Measurements from ENCODE around the gene DPH3.

Gene DPH3

DNA sequence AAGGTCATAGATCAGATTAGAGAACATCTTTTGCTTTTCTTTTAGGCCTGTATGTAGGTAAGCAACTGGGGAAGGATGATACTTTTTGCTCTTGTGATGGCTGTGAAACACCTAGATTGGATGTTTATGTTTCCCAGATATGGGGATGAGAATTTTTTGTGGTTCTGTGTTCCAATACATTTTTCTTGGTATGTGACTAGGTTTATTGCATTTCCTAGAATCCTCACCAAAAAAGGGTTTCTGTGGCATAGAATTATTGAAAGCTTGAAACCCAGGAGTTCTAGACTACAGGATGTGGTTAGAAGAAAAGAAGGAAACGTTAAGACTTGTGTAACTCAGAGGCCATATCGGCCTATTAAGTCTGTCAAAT, 26.1 kb upstream of the DPH3 start:
- no peak for DNase-seq (ENCODE audit: low read depth in 2 of 2)

DNA sequence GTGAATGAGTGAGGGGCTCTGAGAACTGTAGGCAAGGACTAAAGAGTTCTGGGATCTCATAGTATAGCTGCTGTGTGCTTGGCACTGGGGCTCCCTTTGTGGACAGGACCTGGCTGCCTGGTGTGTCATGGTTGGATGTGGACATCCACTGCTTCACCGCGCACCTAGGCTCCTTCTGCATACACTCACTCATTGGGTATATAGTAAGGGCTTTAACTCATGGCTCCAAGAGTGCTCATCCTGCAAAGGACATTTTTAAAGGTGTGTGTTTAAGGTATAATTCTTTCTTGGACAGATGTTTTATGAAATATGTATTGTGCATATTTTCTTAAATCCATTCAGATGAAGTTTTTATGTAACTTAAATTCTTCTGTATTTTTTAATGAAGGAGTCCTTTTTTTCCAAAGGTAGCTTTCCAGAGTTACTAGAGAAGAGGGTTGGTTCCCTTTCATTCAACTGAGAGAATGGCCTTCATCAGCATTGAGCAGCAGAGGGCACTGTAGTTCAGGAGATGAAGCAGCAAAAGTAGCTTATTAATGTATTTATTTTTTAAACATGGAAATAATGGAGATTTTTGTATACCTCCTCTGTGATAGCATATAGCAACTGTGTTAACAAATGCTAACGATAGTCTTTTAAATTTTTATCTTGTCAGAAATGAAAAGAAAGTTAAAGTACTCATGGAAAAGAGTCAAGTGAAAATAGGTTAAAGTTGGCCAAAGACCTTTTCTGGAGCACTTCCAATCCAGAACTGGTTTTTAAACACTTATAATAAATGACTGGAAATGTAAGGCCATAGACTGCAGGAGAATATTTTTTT, 25.5 kb upstream of the DPH3 start:
- DNase-seq (ENCODE audit: low read depth in 2 of 2), result no peak

DNA sequence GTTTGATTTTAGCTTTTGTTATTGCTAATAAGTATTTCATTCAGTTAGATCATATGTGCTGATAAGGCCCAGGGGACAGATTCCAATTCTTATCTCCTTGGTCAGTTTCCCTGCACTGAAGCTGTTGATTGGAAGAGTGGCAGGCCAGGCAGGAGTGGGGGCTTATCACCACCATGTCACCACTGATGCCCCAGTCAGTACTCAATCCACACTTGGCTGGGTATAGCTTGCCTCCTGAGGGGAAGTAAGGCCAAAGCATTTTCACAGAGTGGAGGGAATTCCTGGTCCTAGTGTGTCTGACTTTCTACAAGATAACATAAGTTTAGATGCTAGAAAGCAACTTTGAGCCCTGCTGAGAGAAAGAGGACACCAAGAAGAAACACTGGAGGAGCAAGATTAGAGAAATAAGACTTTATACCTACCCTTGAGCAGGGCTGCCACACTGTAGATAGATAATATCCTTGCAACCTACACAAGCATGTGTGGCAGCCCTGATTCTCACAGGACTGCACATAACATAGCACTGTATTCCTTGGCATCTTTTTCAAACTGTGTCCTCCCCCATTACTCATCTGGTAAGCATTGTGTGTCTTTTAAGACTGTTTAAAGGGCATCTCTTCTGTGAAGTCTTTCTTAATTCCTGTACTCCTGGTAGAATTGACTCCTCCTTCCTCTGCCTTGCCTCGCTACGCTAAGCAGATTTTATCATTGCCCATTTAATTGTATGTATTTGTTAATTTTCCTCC, 24.6 kb upstream of the DPH3 start:
- no peak for DNase-seq (ENCODE audit: low read depth in 2 of 2)

DNA sequence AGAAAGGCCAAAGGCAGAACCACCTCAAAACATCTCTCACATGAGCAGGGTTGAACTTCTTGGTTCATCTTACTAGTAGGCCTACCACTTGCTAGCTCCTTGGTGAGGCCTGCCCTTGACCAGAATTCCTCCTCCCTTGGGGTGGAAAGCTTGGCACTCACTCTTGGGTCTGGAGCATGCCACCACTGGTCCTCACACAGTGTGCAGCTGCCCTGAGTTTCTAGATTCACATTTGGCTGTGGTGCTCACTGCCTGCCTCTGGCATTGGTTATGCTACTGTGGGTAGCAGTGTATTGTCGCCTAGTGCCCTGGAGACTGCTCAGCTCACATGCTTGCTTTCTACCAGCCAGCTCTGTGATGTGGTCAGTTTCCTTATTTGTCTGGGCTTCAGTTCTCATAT, 23.9 kb upstream of the DPH3 start:
- no peak for DNase-seq (ENCODE audit: low read depth in 2 of 2)

DNA sequence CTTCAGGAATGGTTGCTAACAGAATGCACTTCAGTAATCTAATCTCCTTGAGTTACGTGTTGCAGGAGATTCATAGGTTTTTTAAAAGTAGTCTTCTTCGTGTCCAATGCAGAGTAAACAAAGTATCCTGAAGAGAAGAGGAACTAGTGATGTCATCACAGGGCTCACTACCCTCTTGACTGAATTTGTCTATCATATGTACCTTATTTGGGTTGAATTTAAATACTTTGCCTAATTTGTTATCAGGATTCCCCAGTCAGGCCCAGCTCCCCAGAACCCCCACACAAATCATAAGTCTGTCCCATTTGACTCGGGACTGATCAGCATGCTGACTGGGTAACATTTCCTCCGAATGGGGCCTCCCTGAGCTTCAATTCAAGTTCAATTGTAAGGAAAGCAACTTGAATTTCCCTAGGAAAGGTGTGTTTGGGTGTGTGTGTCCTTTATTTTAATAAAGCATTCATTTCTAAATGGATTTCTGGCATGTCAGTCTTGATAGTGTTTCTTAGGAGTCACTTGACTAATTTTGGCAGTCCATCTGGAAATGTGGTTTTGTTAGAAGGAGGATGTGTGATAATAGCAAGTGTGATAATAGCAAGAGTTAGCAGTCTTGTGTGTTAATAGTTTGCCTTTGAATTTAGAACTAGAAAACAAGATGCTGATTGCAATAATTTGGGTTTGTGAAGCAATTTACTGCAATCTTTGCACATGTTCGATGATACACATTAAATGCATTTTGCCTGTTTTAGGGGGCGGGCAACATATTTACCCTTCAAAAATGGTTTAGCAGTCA, 22.2 kb upstream of the DPH3 start:
- no peak for DNase-seq (ENCODE audit: low read depth in 2 of 2)

DNA sequence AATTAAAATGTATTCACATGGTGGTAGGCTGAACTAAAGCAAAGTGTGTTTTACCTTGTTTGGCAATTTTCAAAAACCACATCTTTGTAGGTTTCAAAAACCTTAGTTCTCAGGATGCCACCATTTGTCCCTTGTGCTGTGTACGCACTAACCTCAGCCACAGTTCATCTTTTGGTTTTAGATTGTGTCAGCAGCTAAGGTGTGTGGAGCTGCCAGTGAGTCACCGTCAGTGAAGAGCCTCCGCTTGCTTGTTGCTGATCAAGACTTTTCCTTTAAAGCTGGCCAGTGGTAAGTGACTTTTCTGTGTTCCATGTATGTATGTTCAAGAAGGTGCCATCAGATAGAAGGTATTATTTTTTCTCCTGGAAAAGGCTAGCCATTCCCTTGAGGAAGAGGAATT, 21.4 kb upstream of the DPH3 start:
- DNase-seq (ENCODE audit: low read depth in 2 of 2), result peak in 1 of 2 donors; percentile 62

DNA sequence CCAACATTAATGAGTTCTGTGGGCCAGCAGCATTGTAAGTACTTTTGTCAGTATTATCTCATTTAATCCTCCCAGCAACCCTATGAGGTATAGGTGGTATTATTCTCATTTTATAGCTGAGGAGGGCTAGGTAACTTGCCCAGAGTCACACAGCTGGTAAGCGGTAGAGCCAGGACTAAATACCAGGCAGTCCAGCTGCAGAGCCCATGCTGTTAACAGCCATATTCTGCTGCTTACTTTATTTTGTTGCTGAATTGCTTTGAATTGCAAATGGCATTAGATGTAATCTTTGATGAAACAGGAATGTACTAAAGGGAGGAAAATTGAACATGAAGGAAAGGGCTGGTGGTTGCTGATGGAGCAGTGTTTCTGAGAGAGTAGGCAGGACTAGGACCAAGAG, 19.9 kb upstream of the DPH3 start:
- no peak for DNase-seq (ENCODE audit: low read depth in 2 of 2)

DNA sequence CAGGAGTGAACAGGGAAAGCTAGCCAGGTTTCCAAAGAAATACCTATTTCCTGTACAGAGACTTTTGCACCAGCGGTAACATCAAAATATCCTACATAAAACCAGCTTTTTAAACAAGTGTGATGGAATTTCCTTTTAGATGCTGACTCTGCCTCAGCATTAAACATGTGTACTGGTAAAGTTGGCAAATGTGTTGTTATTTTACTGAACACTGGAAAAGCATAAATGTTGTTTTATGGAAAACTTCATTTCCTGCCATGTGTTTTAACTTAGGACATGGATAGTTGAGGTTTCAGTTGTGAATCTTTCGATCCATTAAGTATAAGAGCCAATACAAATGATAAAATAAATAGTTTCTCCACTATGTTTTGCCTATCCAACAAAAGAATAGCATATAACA, 15.9 kb upstream of the DPH3 start:
- DNase-seq (ENCODE audit: low read depth in 2 of 2), result no peak

DNA sequence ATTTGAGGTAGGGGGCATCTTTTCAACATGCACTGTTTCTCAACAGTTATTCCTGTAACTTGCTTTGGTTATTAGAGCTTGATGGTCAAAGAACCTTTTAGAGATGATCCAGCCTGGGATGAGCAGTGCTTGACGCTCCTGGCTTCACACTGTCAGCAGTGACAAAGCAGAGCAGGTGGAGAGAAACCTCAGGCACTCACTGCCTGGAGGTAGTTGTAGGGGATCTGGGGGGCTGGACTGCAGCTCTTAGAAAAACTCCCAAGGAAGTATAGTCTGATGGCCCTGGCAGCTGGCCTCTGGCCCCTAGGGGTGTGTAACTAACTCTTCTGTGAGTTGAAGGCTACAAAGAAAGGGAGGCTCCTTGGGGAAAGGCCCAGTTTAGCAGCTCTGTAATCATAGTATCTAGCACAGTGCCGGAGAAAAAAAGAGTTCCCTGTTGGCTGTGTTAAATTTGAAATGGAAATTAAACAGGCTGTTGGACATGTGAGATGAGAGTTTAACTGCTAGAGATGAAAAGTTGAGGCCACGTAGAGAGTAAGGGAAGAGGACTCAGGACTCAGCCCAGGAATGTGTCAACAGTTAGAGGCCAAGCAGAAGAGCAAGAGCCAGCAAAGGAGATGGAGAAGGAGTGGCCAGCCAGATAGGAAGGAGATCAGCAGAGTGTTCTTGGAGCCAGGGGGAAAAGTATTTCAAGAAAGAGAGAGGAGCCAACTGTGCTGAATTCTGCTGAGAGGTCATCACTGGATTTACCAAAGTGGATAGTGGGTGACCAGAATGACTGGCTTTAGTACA, 14.5 kb upstream of the DPH3 start:
- DNase-seq (ENCODE audit: low read depth in 2 of 2), result no peak

DNA sequence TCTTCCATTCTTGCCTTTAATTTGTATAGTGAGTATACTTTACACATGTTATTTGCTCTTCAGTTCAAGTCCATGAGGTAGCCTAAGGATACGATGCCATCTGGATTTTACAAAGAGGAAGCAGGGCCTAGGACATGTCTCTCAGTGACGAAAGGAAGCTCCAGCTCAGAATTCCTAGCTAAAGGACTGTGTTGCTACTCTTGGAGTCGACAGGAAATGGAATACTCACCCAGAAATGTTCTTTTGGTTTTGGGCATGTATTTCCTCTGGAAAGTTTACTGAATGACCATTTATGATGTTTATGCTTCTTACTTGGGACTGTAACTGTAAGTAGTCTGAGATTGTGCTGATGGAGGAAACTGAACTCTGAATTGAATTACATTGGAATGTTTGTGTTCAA, 12.7 kb upstream of the DPH3 start:
- no peak for DNase-seq (ENCODE audit: low read depth in 2 of 2)

DNA sequence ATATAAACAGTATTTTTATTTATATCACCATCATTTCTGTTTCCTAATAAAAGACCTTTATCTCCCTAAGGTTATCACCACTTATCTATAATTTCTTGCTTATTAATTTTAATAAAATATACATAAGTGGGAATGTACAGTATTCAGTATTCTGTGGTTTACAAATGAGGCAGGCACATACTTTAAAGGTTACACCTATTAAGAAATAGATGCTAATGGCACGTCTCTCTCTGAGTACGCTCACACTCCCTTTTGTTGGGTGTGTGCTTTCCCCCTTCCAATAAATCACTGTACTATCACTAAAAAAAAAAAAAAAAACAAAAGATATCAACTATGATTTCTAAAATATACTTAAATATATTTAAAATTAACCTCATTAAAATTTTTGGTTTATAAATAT, 9.1 kb upstream of the DPH3 start:
- DNase-seq (ENCODE audit: low read depth in 2 of 2), result no peak

DNA sequence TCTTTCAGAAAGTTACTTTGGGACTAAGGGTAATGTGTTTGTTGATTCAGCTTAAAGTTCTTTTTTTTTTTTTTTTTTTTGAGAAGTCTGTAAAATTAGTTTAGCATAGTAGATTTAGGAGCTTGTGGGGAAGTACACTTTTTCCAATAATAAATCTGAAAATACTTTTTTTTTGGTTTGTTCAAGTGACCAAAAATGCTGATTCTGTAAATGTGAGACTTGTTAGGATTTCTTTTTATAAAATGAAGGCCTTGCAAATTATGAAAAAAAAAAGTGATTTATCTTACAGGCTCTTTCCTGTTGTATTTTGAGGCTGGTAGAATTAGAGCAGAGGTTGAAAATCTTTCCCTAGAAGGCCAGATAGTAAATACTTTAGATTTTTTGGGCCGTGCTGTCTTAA, 7.8 kb upstream of the DPH3 start:
- DNase-seq (ENCODE audit: low read depth in 2 of 2), result no peak

DNA sequence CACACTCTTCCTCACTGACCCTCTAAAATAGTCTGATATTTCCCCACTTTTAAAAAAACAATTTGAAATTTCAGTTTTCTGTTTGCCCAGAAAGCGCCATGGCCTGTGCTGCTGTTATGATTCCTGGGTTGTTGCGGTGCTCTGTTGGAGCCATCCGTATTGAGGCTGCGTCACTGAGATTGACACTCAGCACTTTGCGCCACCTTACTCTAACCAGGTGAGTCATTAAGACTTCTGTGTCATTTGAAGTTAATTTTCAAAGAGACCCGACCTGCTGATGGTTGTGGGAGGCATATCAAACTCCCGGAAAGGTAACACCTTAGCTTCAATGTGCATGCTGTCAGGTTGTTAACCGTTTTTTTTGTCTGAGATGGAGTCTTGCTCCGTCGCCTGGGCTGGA, 6.1 kb upstream of the DPH3 start:
- no peak for DNase-seq (ENCODE audit: low read depth in 2 of 2)

DNA sequence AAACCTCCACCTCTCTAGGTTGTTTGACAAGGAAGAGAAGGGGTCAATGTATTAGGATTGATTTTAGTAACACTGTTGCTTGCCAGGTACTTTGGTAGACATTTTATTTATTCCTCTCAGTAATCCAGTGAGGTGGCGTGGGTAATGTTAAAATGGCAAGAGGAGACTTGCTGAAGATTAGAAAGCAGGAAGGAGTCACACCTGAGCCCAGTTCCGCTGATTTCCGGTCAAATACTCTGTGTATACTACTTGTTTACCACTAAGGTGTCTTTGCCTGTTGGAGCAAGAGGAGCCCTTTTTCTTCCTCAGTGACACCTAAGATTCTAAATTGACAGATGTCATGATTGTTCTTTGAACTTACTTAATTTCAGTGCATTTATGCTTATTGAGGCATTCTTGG, 2.0 kb upstream of the DPH3 start:
- DNase-seq (ENCODE audit: low read depth in 2 of 2), result no peak

DNA sequence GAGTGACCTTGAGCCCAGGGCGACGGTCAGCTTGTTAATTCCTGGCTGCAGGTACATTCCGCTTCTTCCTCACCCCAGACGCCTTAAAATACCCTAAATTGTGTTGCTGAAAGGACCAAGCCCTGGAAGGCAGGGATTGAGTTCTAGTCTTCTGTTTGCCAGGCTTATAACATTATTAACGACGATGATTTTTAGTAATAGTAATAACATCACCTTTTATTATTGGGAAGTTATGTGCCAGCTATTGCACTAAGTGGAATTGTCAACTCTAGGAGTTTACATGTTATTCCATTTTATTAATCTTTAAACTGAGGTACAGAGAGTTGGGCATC, 678 bp upstream of the DPH3 start:
- no peak for DNase-seq (ENCODE audit: low read depth in 2 of 2)

DNA sequence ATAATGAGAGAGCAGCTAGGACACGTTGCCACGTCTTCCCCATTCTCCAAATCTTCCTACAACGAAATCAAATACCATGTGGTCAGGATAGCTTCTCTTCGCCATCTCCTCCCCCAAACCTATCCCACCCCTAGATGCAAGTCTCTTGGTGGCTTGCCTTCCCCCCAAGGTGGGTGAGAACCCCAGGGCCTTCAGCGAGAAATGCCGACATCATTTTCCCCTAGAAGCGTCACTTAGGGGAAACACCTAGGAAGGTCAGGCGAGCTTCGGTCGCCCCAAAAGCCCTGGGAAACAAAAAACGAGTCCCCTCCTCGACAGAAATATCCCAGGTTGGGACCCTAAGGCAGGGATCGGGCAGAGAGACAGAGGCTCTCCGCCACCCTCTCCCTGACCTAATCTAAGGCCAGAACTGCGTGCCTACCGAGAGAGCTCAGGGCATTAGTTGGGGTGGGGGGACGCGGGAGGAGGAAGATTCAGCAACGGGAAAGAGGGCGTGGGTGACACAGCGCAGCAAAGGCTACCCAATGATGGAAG, 502 bp downstream of the DPH3 start:
- no peak for DNase-seq (ENCODE audit: low read depth in 2 of 2)

DNA sequence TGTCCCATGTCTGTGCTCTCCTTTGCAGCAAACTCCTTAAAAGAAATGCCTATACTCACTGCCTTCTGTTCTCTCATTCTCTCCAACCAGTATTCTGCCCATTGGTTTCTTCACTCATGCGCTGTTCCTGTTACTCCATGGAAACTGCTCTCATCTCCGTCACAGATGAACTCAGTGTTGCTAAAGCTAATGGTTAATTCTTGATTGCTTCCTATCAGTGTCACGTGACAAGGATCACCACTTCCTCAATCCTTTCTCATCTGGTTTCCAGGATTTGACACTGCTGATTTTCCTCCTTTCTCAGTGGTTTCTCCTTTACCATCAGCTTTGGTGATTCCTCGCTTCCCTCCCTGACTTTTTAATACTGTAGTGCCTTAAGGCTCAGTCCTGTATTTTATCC, 2.6 kb downstream of the DPH3 start:
- DNase-seq (ENCODE audit: low read depth in 2 of 2), result no peak

DNA sequence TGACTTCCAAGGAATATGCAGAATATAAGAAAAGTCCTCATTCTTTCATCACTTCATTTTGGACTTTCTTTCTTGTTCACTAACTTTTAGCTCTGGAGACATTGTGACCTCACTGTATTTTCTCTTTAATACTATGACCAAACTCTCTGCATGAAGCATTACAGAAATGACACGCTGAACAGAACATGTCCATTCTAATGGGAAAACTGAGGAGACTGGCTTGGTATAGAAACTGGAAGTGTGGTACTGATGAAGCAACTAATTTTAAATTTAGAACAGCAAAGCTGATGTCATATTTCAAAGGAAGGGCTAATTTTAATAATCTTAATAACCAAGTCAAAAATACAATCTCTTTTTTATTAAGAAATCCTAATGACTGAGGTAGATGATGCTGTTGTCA, 4.7 kb downstream of the DPH3 start:
- DNase-seq (ENCODE audit: low read depth in 2 of 2), result no peak

DNA sequence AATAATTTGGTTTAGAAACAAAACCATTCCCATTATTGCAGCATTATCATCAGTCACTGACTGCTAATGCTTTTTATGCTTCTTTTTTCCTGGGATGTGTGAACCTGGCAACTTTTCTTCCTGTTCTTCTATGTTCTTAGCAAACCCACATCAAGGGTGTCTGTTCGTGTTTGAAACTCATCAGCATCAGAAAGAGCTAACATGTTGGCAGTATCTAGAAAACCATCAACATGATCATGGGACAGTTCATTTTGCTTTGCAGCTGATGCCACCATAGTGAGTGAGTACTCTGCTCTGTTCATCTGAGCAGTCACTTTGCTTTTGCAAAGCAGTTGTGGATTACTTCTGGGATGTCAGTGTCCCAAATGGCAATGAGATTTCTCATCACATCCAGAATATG, 5.9 kb downstream of the DPH3 start:
- no peak for DNase-seq (ENCODE audit: low read depth in 2 of 2)

DNA sequence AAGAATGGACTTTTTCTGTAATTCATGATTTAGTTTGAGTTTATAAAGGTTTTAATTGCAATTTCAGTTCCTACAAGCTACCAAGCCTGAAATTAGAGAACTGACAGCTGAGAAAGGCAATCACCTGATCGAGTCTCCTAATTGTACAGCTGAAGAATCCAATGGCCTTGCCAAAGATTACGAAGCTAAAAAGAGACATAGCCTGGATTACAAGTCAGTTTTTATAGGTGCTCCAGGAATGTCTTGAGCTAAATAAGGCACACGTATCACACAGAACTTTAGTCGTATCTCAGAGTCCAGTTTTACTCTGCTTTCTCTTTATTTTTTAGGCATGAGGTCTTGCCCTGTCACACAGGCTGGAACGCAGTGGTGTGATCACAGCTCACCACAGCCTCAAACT, 6.6 kb downstream of the DPH3 start:
- no peak for DNase-seq (ENCODE audit: low read depth in 2 of 2)

DNA sequence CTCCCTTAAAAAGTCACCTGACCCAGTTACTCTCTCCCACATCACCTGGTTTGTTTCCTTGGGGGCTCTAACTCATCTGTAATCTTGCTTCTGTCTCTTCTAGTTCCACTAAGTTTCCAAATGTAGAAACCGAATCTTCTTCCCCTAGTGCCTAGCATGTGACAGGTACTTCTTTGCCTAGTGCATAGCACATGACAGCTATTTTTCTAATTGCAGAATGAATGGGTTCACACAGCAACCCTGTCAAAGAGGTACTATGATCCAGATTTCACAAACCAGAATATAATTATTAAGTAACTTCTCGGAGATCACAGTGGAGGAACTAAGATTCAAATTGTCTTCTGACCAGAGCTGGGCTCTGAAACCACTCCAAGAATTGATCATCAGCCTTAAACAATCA, 7.4 kb downstream of the DPH3 start:
- no peak for DNase-seq (ENCODE audit: low read depth in 2 of 2)

DNA sequence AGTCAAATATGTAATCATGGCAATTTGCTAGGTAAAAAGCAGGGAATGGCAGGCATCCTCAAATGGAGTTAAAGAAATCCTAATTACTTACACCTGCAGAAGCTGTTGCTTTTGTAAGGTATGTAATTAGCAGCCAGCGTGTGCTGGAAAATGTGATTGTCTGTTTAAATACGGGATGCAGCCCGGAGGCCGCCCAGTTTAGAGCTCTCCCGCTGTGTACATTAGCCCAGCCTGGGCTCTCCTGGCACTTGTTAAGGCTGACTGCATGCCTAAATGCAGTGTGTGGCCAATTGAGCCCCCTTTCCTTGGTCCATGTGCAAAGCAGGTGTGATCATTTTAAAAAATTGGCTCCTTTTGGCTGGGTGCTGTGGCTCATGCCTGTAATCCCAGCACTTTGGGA, 9.0 kb downstream of the DPH3 start:
- no peak for DNase-seq (ENCODE audit: low read depth in 2 of 2)
